NT2/D1 (cell line): ENCODE measurements around the gene TRIM16.
"Not testable (repeated sequence)": the region's sequence is repeated elsewhere in the genome, so short reads cannot be mapped to it uniquely, and the experiment has no call there.

Source experiments
- SUZ12 ChIP-seq: IDR thresholded peaks from 2 replicates; pipeline ENCODE4 v1.6.1; 2011; ENCODE audit not compliant: insufficient read length, insufficient read depth; ENCODE audit errors: extremely low read depth
- ZNF274 ChIP-seq: IDR thresholded peaks from 2 replicates; pipeline ENCODE4 v1.6.1; 2011; ENCODE audit warnings: mild to moderate bottlenecking, low read depth, low read length

DNA sequence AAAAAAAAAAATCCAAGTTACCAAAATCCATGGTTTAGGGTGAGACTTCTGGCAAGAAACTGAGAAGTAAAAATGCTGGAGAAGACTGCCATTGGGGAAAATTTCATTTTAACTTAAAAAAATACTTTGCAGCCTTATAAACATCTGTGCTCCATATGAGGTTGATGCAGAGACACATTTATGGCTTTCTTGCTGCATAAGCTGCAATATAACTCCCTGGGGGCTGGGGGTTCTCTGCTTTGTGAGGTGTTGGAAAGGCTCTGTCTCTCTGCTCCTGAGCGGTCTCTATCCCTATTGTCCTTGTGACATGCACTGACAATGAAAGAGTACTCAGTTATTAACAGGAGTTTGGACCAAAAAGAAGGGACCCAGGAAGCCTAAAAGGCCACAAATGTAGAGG is 71.0 kb downstream of the TRIM16 start:
- TF ChIP-seq ZNF274, SUZ12: not testable (repeated sequence)
